PC-3 (cell line): ENCODE results near the gene SPDYE2B. TPM values are rescaled to one million over a fixed set of nuclear protein-coding genes. Genes with fewer than 3 reads are reported as not detected.
A peak's percentile ranks its signal among the peaks of the same experiment; 100 is the strongest.
"Not testable (repeated sequence)": the region's sequence is repeated elsewhere in the genome, so short reads cannot be mapped to it uniquely, and the experiment has no call there.

Source experiments
- ATAC-seq: fragments of 200-7000 bp; cut with Tn5 transposase; 2 replicates; pipeline ENCODE4 v1.9.1; 2020; ENCODE audit warnings: mild to moderate bottlenecking, moderate library complexity
- BruUV-seq: library from RNA; stranded (reverse); fragments of 400-500 nt; replicated peaks from 2 replicates; lab custom pipeline; 2021; lab: Mats Ljungman, UMichigan
- CTCF ChIA-PET: fragments of 300-600 bp; sonication (Branson Sonifier 250); formaldehyde crosslinking; loops from one replicate; lab custom pipeline; 2022; ENCODE audit warnings: antibody characterized with exemption; lab: Charles Lee
- POLR2A ChIA-PET: fragments of 300-600 bp; sonication (Branson Sonifier 250); formaldehyde crosslinking; loops from one replicate; lab custom pipeline; 2022; ENCODE audit warnings: antibody characterized with exemption; ENCODE audit not compliant: unreplicated experiment; lab: Charles Lee
- DNase-seq: peaks from one replicate; pipeline ENCODE4 v3.0.0-alpha.2; 2015
- H2AFZ ChIP-seq: fragments of 300-600 bp; sonication (generic); 2 replicates; pipeline ENCODE4 v1.6.0; 2016; ENCODE audit warnings: antibody characterized with exemption, low read length
- H3F3A ChIP-seq: fragments of 300-600 bp; sonication (generic); one replicate; pipeline ENCODE4 v1.6.0; 2017; ENCODE audit warnings: antibody characterized with exemption, low read length, control low read depth, mild to moderate bottlenecking; ENCODE audit not compliant: unreplicated experiment
- H3K27ac ChIP-seq: fragments of 300-600 bp; sonication (generic); 2 replicates; pipeline ENCODE4 v1.5.1; 2016; ENCODE audit warnings: mild to moderate bottlenecking, low read length
- H3K27me3 ChIP-seq: fragments of 300-600 bp; sonication (generic); 2 replicates; pipeline ENCODE4 v1.6.1; 2016; ENCODE audit warnings: low read length, mixed read lengths
- H3K36me3 ChIP-seq: fragments of 300-600 bp; sonication (generic); 2 replicates; pipeline ENCODE4 v1.6.1; 2016; ENCODE audit warnings: low read depth, mixed run types, low read length, mixed read lengths
- H3K4me1 ChIP-seq: fragments of 300-600 bp; sonication (generic); 2 replicates; pipeline ENCODE4 v1.5.1; 2016; ENCODE audit warnings: low read length; ENCODE audit not compliant: insufficient read depth
- H3K4me2 ChIP-seq: fragments of 300-600 bp; sonication (generic); 2 replicates; pipeline ENCODE4 v1.6.0; 2016; ENCODE audit warnings: low read length
- H3K4me3 ChIP-seq: fragments of 300-600 bp; sonication (generic); 2 replicates; pipeline ENCODE4 v1.5.1; 2016; ENCODE audit warnings: mild to moderate bottlenecking, low read length, mixed read lengths
- H3K79me2 ChIP-seq: fragments of 300-600 bp; sonication (generic); 2 replicates; pipeline ENCODE4 v1.6.1; 2017; ENCODE audit warnings: low read length, mixed read lengths
- H3K9ac ChIP-seq: fragments of 300-600 bp; sonication (generic); 2 replicates; pipeline ENCODE4 v1.6.0; 2016; ENCODE audit warnings: mild to moderate bottlenecking, low read length
- H3K9me2 ChIP-seq: fragments of 300-600 bp; sonication (generic); replicated peaks from 2 replicates; pipeline ENCODE4 v1.6.1; 2016; ENCODE audit warnings: mixed run types, low read length, mixed read lengths
- H3K9me3 ChIP-seq: fragments of 300-600 bp; sonication (generic); 2 replicates; pipeline ENCODE4 v1.6.1; 2016; ENCODE audit warnings: low read length, mixed read lengths
- H4K20me1 ChIP-seq: fragments of 300-600 bp; sonication (generic); 2 replicates; pipeline ENCODE4 v1.6.1; 2016; ENCODE audit warnings: low read length, mixed read lengths
- intact Hi-C: fragments of 100-400 bp; cut with micrococcal nuclease; formaldehyde crosslinking; loops from 2 replicates; pipeline ENCODE4 v1.9.0; 2023
- total RNA-seq: library from RNA; depleted of rRNA; stranded (reverse); fragments of >200 nt; gene quantifications from 2 replicates; pipeline ENCODE4 v1.2.3, GENCODE V29; 2014

SPDYE2B gene
- total RNA-seq, 1 experiment from 2014 or later: not detected

GRCh38 chr7:102636956-102637355 lies 13.2 kb upstream of the SPDYE2B start:
- H3K4me3 ChIP-seq, H3K9me2 ChIP-seq, H3K9ac ChIP-seq, intact Hi-C loops, CTCF ChIA-PET, H3K79me2 ChIP-seq, ATAC-seq, H2AFZ ChIP-seq, H3K27ac ChIP-seq, H3K36me3 ChIP-seq, DNase-seq, H3F3A ChIP-seq, H3K4me2 ChIP-seq, H3K9me3 ChIP-seq, POLR2A ChIA-PET, H3K4me1 ChIP-seq, H4K20me1 ChIP-seq, H3K27me3 ChIP-seq: not testable (repeated sequence)
- BruUV-seq: TSS peak; percentile 10

DNA sequence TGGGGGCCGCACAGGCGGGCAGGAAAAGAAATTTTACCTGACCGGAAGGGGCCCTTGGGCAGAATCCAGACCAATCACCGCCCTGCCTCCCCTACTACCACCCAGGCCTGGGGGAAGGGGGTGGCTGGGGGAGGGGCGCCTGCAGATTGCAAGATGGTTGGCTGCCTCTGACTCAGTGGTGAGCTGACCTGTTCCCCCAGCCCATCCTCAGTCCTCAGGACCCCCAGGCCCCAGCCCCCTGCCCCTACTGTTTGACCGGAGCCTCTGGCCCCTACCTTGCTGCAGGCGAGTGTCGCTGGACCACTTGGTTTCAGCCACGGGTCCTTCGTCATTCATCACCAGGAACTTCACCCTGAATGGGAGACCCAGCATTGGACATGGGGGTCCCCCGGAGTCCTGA lies 11.3 kb upstream of the SPDYE2B start:
- BruUV-seq, DNase-seq, H4K20me1 ChIP-seq, H2AFZ ChIP-seq, H3K27me3 ChIP-seq, H3K9ac ChIP-seq, H3K36me3 ChIP-seq, H3K4me3 ChIP-seq, H3K4me2 ChIP-seq, POLR2A ChIA-PET, H3F3A ChIP-seq, CTCF ChIA-PET, H3K9me2 ChIP-seq, intact Hi-C loops, H3K4me1 ChIP-seq, H3K27ac ChIP-seq, H3K79me2 ChIP-seq, H3K9me3 ChIP-seq: not testable (repeated sequence)
- peak; percentile 9; the same call in 1 of the 2 replicates for ATAC-seq

DNA sequence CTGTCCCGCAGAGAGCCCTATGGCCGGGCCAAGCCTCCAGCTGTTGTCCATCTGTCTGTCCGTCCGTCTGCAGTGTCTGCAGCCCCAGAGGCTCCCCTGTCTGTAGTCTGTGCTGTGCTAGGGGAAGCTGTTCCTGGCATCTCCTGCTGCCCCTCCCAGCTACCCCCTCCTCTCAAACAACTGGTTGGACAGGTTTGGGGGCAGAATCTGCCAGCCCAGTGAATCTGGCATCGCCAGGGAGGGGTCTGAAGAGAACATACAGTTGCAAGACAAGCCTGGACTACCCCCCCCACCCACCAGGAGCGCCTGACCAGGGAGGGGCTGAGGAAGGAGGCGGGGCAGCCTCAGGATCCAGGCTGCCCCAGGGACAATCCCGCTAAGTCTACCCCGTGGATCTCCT lies 7.4 kb upstream of the SPDYE2B start, which contains the start of gene UPK3BL1:
UPK3BL1 (minus strand) TSS at position 101 of the 400 bp plus-strand sequence; CDS start at position 51, 50 bp downstream.
- not testable (repeated sequence) for H3K9me2 ChIP-seq, H3K9me3 ChIP-seq

GRCh38 chr7:102643404-102643803 lies 6.7 kb upstream of the SPDYE2B start:
- H3K4me3 ChIP-seq, H4K20me1 ChIP-seq, DNase-seq, POLR2A ChIA-PET, H3K9me2 ChIP-seq, H3K9me3 ChIP-seq, H3F3A ChIP-seq, H3K9ac ChIP-seq, H3K36me3 ChIP-seq, H3K79me2 ChIP-seq, CTCF ChIA-PET, H3K4me1 ChIP-seq, ATAC-seq, H3K27me3 ChIP-seq, intact Hi-C loops, H3K4me2 ChIP-seq, H3K27ac ChIP-seq, H2AFZ ChIP-seq: not testable (repeated sequence)
- TSS peak; percentile 9 for BruUV-seq

More for the DNA sequence above, 7.4 kb upstream of the SPDYE2B start, which contains the start of gene UPK3BL1:
- intact Hi-C loops, H3K9ac ChIP-seq, H3K4me1 ChIP-seq, POLR2A ChIA-PET, H3K79me2 ChIP-seq, H3K27me3 ChIP-seq, H3K4me2 ChIP-seq, CTCF ChIA-PET, H3K36me3 ChIP-seq, BruUV-seq, DNase-seq, H3F3A ChIP-seq, H3K4me3 ChIP-seq, H4K20me1 ChIP-seq, H3K27ac ChIP-seq, ATAC-seq, H2AFZ ChIP-seq: not testable (repeated sequence)

DNA sequence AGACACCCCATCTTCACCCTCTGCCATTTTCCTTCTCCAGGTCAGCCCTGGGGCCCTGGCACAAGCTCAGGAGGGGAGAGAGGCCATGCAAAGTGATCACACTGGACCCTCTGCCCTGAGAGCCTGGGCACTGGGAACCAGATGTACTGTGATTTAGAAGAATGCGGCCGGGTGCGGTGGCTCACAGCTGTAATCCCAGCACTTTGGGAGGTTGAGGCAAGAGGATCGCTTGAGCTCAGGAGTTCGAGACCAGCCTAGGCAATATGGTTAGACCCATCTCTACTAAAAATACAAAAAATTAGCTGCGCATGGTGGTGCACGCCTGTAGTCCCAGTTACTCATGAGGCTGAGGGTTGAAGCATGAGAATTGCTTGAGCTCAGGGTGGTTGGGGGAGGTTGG lies 2.3 kb upstream of the SPDYE2B start:
- H3K9me3 ChIP-seq, CTCF ChIA-PET, H3K4me2 ChIP-seq, H3K9me2 ChIP-seq, H3K4me1 ChIP-seq, DNase-seq, H2AFZ ChIP-seq, H3K27ac ChIP-seq, H3K27me3 ChIP-seq, BruUV-seq, ATAC-seq, H3K4me3 ChIP-seq, H3K36me3 ChIP-seq, POLR2A ChIA-PET, intact Hi-C loops, H3K79me2 ChIP-seq, H3F3A ChIP-seq, H4K20me1 ChIP-seq, H3K9ac ChIP-seq: not testable (repeated sequence)

DNA sequence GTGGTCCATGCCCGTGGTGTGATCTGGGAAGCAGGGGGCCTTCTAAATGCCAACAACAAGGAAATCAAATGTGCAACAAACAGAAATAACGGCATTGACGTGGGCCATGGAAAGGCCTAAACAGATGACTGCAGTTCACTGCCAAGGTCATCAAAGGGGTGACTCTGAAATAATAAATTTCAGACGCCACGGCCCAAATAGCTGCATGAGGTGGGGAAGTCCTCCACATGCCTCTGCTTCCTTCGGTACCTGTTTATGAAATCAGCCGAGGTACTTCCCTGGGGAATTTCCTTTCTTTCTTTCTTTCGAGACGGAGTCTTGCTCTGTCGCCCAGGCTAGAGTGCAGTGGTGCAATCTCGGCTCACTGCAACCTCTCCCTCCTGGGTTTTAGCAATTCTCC lies 14.6 kb downstream of the SPDYE2B start:
- H3K27me3 ChIP-seq, H3K9me3 ChIP-seq, H3K9ac ChIP-seq, ATAC-seq, H2AFZ ChIP-seq, H3K9me2 ChIP-seq, H4K20me1 ChIP-seq, intact Hi-C loops, POLR2A ChIA-PET, BruUV-seq, H3F3A ChIP-seq, H3K4me3 ChIP-seq, DNase-seq, H3K36me3 ChIP-seq, H3K4me1 ChIP-seq, CTCF ChIA-PET, H3K27ac ChIP-seq, H3K79me2 ChIP-seq, H3K4me2 ChIP-seq: not testable (repeated sequence)

DNA sequence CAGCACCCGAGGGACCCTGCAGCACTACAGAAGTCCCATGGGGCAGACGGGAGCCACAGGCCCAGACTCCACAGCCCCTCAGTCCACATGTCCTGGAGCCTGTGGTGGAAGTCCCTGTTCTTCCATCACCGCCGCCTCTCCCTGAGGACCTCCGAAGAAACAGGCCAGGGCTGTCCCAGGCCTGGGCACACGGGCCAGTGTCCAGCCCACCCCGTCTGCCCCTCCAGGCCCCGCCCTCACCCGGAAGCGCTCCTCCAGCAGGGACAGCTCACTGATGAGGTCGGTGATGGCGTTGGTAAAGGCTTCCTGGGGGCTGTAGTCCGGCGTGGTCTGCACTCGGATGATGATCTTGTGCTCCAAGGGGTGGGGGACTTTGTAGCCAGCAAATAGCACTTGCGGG lies 16.7 kb downstream of the SPDYE2B start:
- H4K20me1 ChIP-seq, H3K27ac ChIP-seq, POLR2A ChIA-PET, DNase-seq, H2AFZ ChIP-seq, H3K9me2 ChIP-seq, H3K4me1 ChIP-seq, H3K9me3 ChIP-seq, BruUV-seq, ATAC-seq, intact Hi-C loops, H3K79me2 ChIP-seq, CTCF ChIA-PET, H3K9ac ChIP-seq, H3K36me3 ChIP-seq, H3K4me2 ChIP-seq, H3F3A ChIP-seq, H3K4me3 ChIP-seq, H3K27me3 ChIP-seq: not testable (repeated sequence)
